CD14-positive monocyte (primary cell): ENCODE measurements around the gene RGS3. TPM values are rescaled to one million over a fixed set of nuclear protein-coding genes. Genes with fewer than 3 reads are reported as not detected.
"Not testable (repeated sequence)": the region's sequence is repeated elsewhere in the genome, so short reads cannot be mapped to it uniquely, and the experiment has no call there.

Experiments
- DNase-seq, 3 donors: peaks; one replicate each; pipeline ENCODE4 v3.0.0-alpha.2; 2011 to 2022
- H2AFZ ChIP-seq: 2 replicates; pipeline ENCODE4 v1.6.0; 2012; ENCODE audit warnings: mild to moderate bottlenecking, low read depth, low read length, inconsistent platforms; ENCODE audit not compliant: insufficient read depth, poor library complexity, severe bottlenecking
- H3K27ac ChIP-seq, 2 donors: 1 replicate in 1 of 2; 2 replicates in 1 of 2; pipeline ENCODE4 v1.5.1; 2012 to 2013; ENCODE audit warnings: low read length in 2 of 2, control low read depth in 1 of 2, inconsistent platforms in 1 of 2, low read depth in 1 of 2, mild to moderate bottlenecking in 1 of 2
- H3K27me3 ChIP-seq, 2 donors: one replicate each; pipeline versions ENCODE4 v1.6.0 to v1.6.1; 2011 to 2013; ENCODE audit warnings: low read length in 2 of 2; ENCODE audit not compliant: control insufficient read depth in 2 of 2, insufficient read depth in 2 of 2
- H3K36me3 ChIP-seq, 2 donors: replicated peaks in 1 of 2; 1 replicate in 1 of 2; 2 replicates in 1 of 2; pipeline versions ENCODE4 v1.5.1 to v1.6.1; 2012 to 2013; ENCODE audit warnings: low read length in 2 of 2, control low read depth in 1 of 2, inconsistent platforms in 1 of 2, mild to moderate bottlenecking in 1 of 2; ENCODE audit not compliant: insufficient read depth in 2 of 2, control insufficient read depth in 1 of 2
- H3K4me1 ChIP-seq, 2 donors: 1 replicate in 1 of 2; 2 replicates in 1 of 2; pipeline versions ENCODE4 v1.5.1 to v1.6.1; 2012 to 2013; ENCODE audit warnings: low read length in 2 of 2, control low read depth in 1 of 2, inconsistent platforms in 1 of 2, mild to moderate bottlenecking in 1 of 2, moderate library complexity in 1 of 2; ENCODE audit not compliant: insufficient read depth in 2 of 2, control insufficient read depth in 1 of 2
- H3K4me2 ChIP-seq: replicated peaks from 2 replicates; pipeline ENCODE3; 2012; ENCODE audit warnings: low read length, moderate library complexity, mild to moderate bottlenecking; ENCODE audit not compliant: poor library complexity, severe bottlenecking; ENCODE audit errors: extremely low read depth
- H3K4me3 ChIP-seq, 3 experiments: fragments of 200-600 bp in 1 of 3; sonication (generic) in 1 of 3; replicated peaks in 1 of 3; 1 replicate in 2 of 3; 2 replicates in 1 of 3; pipeline ENCODE4 v1.5.1; 2011 to 2013; ENCODE audit warnings: low read length in 3 of 3, mild to moderate bottlenecking in 3 of 3, control low read depth in 2 of 3, low read depth in 2 of 3, inconsistent platforms in 1 of 3, moderate library complexity in 1 of 3
- H3K79me2 ChIP-seq: 2 replicates; pipeline ENCODE4 v1.6.0; 2012; ENCODE audit warnings: mild to moderate bottlenecking, control low read depth, inconsistent platforms, low read length, moderate library complexity; ENCODE audit not compliant: insufficient read depth
- H3K9ac ChIP-seq: 2 replicates; pipeline ENCODE4 v1.6.0; 2017; ENCODE audit warnings: low read length, mild to moderate bottlenecking; ENCODE audit not compliant: insufficient read depth, poor library complexity, severe bottlenecking
- H3K9me3 ChIP-seq, 2 donors: replicated peaks in 1 of 2; 1 replicate in 1 of 2; 2 replicates in 1 of 2; pipeline versions ENCODE4 v1.5.1 to v1.6.1; 2012 to 2013; ENCODE audit warnings: low read length in 2 of 2, control low read depth in 1 of 2; ENCODE audit not compliant: control insufficient read depth in 1 of 2, insufficient read depth in 1 of 2
- H4K20me1 ChIP-seq: 2 replicates; pipeline ENCODE4 v1.6.0; 2012; ENCODE audit warnings: mild to moderate bottlenecking, low read length, control low read depth, moderate library complexity; ENCODE audit not compliant: insufficient read depth
- H3K27ac Mint-ChIP-seq, 7 donors: one replicate each; pipeline ENCODE4 v1.8.0; 2020; ENCODE audit warnings: mild to moderate bottlenecking in 7 of 7, mixed read lengths in 7 of 7, moderate library complexity in 6 of 7, inconsistent platforms in 2 of 7
- H3K27me3 Mint-ChIP-seq, 3 donors: one replicate each; pipeline ENCODE4 v1.8.0; 2021 to 2022; ENCODE audit warnings: low read depth in 3 of 3, mild to moderate bottlenecking in 3 of 3, mixed read lengths in 3 of 3, moderate library complexity in 3 of 3, inconsistent platforms in 1 of 3
- H3K36me3 Mint-ChIP-seq, 2 donors: one replicate each; pipeline ENCODE4 v1.8.0; 2020; ENCODE audit warnings: mixed read lengths in 2 of 2, inconsistent platforms in 1 of 2, mild to moderate bottlenecking in 1 of 2
- H3K4me1 Mint-ChIP-seq: one replicate; pipeline ENCODE4 v1.8.0; 2020; ENCODE audit warnings: mild to moderate bottlenecking, mixed read lengths
- H3K4me3 Mint-ChIP-seq, 2 donors: one replicate each; pipeline ENCODE4 v1.8.0; 2020; ENCODE audit warnings: mild to moderate bottlenecking in 2 of 2, mixed read lengths in 2 of 2, moderate library complexity in 1 of 2
- H3K9me3 Mint-ChIP-seq, 7 donors: one replicate each; pipeline ENCODE4 v1.8.0; 2020 to 2022; ENCODE audit warnings: mixed read lengths in 7 of 7, mild to moderate bottlenecking in 6 of 7, moderate library complexity in 6 of 7, inconsistent platforms in 2 of 7
- CTCF ChIP-seq: fragments of 200-600 bp; IDR thresholded peaks from one replicate; pipeline ENCODE4 v1.8.0; 2022; ENCODE audit warnings: antibody characterized with exemption, mild to moderate bottlenecking
- WGBS: methylation state at CpG from one replicate; pipeline ENCODE4 v1.1.5; 2013; ENCODE audit warnings: missing lambda C conversion rate; ENCODE audit not compliant: insufficient coverage; 5-methylcytosine and 5-hydroxymethylcytosine counted together
- intact Hi-C, 2 donors: fragments of 100-400 bp; cut with micrococcal nuclease; formaldehyde crosslinking; loops; one replicate each; pipeline versions ENCODE4 v1.15.0 to v1.15.1; 2023
- polyA plus RNA-seq, 3 donors: library from polyadenylated mRNA; depleted of rRNA in 1 of 3; unstranded in 2 of 3; stranded (reverse) in 1 of 3; fragments of 300-500 nt in 2 of 3; fragments of >200 nt in 1 of 3; fragmentation: Illumina TruSeq in 2 of 3; gene quantifications; 1 replicate in 2 of 3; 2 replicates in 1 of 3; pipeline ENCODE4 v1.2.3, GENCODE V29; 2012 to 2021

The RGS3 gene
- polyA plus RNA-seq, 3 donors = 9.1 to 16.2 (median 15.8) TPM

DNA sequence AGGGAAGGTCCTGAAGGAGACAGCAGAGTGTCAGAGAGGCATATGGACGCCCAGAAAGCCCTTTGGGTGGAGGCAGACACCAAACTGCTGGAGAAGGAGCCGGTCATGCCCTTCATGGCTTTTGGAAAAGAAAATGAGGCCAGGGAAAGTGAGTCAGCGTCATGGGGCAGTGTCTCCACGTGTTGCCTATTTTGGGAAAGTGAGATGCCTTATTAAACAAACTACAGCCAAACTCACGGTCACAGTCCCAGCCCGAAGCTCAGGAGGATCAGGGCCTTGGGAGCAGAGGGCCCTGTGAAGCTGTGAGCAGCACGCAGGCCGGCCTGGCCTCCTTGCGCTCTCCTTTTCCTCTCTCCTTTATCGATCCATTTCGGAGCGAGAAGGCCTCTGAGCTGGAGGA is 25.0 kb downstream of the RGS3 start:
- Mint-ChIP-seq H3K27me3 (no peaks in the 10 kb centered on the region), H3K36me3 (no peaks in the 10 kb centered on the region), H3K4me1 (peaks cover 11% of the 10 kb centered on the region), H3K4me3 (no peak overlapping the region), H3K9me3 (no peaks in the 10 kb centered on the region), H3K27ac (no peak overlapping the region)
- Histone ChIP-seq H3K27me3 (no peaks in the 10 kb centered on the region), H3K4me2 (no peak overlapping the region), H2AFZ (no peak overlapping the region), H4K20me1 (no peaks in the 10 kb centered on the region), H3K79me2 (no peaks in the 10 kb centered on the region), H3K9ac (no peak overlapping the region), H3K4me3 (no peak overlapping the region), H3K4me1 (peaks cover 3 to 10% of the 10 kb centered on the region in 2 donors), H3K36me3 (no peaks in the 10 kb centered on the region), H3K27ac (no peak overlapping the region), H3K9me3 (no peaks in the 10 kb centered on the region)
- TF ChIP-seq CTCF = no peak
- WGBS = 95% methylated on average over 4 of the region's 12 CpGs
- DNase-seq = no peak
- intact Hi-C loops = no loop called here

DNA sequence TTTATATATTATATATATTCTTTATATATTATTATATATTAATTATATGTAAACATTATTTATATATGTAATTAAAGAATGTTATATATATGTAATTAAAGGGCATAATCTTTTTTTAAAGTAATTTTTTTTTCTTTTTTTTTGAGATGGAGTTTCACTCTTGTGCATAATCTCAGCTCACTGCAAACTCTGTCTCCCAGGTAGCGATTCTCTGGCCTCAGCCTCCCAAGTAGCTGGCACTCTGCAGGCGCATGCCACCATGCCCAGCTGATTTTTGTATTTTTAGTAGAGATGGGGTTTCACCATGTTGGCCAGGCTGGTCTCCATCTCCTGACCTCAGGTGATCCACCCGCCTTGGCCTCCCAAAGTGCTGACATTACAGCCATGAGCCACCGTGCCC is 27.6 kb downstream of the RGS3 start:
- DNase-seq, intact Hi-C loops, H3K4me3 ChIP-seq, H3K36me3 ChIP-seq, H3K9me3 Mint-ChIP-seq, H3K36me3 Mint-ChIP-seq, H3K4me2 ChIP-seq, H2AFZ ChIP-seq, H3K4me3 Mint-ChIP-seq, H3K9me3 ChIP-seq, H3K27me3 ChIP-seq, H4K20me1 ChIP-seq, H3K27me3 Mint-ChIP-seq, H3K79me2 ChIP-seq, H3K27ac ChIP-seq, H3K9ac ChIP-seq: not testable (repeated sequence)
- H3K4me1 Mint-ChIP-seq = peaks cover 11% of the 10 kb centered on the region
- peaks cover 3 to 10% of the 10 kb centered on the region in 2 donors for H3K4me1 ChIP-seq
- peak overlapping the region in 1 of 7 donors; percentile 42 for H3K27ac Mint-ChIP-seq
- 100% methylated on average over 3 of the region's 4 CpGs for WGBS
